Uterus (tissue), 2 donors: Measurements from ENCODE around the gene ADCY5.

ENCODE experiments used
- POLR2A ChIP-seq, 2 donors: fragments of 450-650 bp; IDR thresholded peaks; one replicate each; pipeline ENCODE4 v1.6.1; 2016; ENCODE audit warnings: antibody characterized with exemption in 2 of 2, mild to moderate bottlenecking in 1 of 2, moderate library complexity in 1 of 2
- TF ChIP-seq, protein P1 (sequence below), 4 experiments: fragments of 200-600 bp in 2 of 4; fragments of 450-650 bp in 2 of 4; sonication (generic) in 2 of 4; IDR thresholded peaks; one replicate each; pipeline ENCODE4 v1.5.1; 2016 to 2019; ENCODE audit warnings: antibody characterized with exemption in 4 of 4, mild to moderate bottlenecking in 2 of 4, moderate library complexity in 1 of 4

DNA sequence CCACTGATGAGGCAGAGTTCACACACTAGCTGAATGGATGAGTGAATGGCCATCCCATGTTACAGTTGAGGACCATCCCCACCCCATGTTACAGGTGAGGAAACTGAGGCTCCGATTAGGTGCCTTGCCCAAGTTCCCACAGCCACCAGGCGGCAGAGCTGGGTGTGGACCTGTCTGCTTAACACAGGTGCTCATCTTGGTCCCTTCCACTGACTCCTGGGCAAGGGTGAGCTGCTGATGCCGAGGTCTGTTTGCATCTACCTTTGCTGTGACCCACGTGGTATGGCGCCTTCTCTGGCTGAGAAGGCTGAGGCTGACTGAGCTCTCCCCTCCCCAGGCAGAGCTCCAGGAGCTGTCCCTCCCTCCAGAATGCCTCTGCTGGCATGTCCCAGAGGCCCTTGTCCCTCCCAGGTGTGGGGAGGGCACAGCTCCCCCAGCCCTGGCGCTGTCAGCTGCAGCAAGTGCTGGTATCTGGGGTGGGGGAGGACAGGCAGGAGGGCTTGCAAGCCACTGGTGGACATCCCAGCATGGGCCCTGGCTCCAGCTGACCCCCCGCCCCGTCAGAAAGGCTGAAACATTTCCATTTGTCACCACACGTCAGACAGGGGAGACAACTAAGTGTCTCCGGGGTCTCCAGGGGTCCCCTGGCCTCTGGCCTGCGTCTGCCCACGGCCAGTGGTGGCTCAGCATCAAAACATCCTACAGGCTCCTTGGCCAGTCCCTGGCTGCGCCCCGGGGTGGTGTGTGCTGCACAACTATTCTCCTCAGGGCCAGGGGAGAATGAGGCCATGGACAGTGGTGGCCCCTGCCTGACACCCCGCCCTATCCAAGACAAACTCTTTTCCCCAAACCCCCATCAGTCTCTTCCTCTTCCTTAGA, 105.4 kb downstream of the ADCY5 start:
- TF ChIP-seq, protein P1, sequence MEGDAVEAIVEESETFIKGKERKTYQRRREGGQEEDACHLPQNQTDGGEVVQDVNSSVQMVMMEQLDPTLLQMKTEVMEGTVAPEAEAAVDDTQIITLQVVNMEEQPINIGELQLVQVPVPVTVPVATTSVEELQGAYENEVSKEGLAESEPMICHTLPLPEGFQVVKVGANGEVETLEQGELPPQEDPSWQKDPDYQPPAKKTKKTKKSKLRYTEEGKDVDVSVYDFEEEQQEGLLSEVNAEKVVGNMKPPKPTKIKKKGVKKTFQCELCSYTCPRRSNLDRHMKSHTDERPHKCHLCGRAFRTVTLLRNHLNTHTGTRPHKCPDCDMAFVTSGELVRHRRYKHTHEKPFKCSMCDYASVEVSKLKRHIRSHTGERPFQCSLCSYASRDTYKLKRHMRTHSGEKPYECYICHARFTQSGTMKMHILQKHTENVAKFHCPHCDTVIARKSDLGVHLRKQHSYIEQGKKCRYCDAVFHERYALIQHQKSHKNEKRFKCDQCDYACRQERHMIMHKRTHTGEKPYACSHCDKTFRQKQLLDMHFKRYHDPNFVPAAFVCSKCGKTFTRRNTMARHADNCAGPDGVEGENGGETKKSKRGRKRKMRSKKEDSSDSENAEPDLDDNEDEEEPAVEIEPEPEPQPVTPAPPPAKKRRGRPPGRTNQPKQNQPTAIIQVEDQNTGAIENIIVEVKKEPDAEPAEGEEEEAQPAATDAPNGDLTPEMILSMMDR (IDR thresholded peaks at IDR 0.05): no peak
- TF ChIP-seq POLR2A (IDR thresholded peaks at IDR 0.05): no peak
